Embryonic facial prominence (tissue), 1 donor: ENCODE data around the gene ESPN.
"Not testable (repeated sequence)": the region's sequence is repeated elsewhere in the genome, so short reads cannot be mapped to it uniquely, and the experiment has no call there.

Source experiments
- DNase-seq: peaks from one replicate; pipeline ENCODE4 v3.0.0-alpha.2; 2016; ENCODE audit errors: extremely low spot score

ESPN gene

DNA sequence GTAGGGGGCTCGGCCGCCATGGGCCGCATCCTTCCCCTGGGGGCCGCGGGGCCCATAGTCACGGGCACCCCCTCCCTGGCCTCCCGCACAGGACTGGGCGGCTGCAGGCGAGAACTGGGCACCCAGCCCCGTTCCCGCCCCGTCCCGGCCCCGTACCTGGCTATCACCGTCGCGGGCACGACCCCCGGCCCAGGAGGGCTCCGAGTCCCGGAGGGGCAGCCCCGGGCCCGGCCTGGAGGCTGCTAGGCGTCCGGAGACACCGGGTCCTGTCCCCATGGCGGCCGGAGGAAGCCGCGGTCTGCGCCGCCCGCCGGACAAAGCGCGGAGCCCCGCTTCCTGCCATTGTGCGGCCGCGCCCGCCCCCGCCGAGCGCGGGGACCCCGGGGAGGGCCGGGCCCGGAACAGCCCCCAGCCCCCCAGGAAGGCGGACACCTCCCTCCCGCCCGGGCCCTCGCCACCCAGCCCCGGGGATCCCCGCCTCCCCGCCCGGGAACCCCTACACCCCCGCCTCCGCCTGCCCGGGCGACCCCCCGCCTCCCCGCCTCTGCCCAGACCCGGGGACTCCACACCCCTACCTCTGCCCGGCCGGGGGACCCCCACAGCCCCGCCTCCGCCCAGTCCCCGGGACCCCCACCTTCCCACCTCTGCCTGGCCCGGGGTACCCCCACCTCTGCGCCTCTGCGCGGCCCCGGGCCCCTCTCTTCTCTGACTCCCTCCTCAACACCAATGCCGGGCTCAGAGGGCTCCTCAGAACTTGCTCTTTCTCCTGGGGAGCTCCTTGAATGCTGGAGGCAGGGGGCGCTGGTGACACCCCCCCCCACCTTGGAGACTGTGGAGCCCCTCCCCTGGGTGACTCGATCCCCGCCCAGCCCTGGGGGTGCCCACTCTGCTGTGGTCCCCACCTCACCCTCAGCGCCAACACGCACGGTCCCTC is 60.9 kb downstream of the ESPN start:
- DNase-seq, result no peak

DNA sequence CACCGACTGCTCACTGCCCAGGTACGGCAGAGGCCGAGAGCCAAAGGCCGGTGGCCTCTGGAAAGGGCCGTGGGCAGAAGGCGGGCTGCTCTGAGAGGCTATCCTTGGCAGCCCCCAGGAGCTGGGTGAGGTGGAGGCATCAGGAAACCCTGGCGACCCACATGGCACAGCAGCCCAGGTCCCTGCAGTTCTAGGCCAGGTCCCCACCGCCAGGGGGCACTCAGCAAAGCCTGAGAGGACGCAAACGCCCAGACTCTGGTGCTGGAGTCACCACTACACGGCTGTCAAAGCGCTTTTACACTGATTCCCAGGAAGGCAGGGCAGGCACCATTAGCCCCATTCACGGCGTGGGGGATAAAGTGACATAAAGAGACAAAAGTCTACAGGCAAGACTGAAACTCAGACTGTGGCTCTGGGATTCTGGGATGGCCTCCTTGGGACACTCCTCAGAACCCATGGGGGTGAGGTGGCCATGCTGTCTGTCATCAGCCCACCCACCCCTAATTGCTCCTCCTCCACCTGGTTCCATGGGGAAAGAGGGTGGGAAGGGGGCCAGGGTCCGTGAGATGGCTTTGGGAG is 61.9 kb downstream of the ESPN start:
- peak; percentile 67 for DNase-seq

DNA sequence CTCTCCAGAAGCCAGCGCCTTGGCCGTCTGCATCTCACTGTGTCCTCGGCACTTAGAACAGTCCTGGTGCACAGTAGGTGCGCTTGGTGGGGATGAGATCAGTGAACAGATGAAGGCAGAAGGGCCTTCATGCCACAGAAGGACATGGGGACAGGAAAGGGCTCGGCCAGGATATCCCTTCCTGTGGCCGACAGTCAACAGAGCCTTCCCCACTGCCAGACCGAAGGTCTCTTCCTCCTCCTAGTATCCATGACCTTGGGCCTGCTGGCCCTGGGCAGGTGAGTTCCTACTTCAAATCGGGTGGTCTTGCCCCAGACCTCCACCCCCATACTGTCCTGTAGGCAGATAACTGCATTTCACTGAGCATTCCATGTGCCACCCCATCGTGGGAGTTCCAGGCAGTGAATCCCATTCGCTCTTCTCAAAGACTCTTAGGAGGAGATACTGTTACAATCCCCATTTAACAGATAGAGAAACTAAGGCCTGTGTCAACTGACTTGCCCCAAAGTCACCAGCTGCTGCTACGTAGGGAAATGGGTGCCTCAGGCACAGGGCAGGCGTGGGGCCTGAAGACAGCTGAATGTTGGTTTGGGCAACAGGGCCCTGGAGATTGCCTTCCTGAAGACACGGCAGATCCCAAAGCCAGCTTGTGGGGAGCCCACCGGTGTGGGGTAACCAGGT is 63.4 kb downstream of the ESPN start:
- no peak for DNase-seq

DNA sequence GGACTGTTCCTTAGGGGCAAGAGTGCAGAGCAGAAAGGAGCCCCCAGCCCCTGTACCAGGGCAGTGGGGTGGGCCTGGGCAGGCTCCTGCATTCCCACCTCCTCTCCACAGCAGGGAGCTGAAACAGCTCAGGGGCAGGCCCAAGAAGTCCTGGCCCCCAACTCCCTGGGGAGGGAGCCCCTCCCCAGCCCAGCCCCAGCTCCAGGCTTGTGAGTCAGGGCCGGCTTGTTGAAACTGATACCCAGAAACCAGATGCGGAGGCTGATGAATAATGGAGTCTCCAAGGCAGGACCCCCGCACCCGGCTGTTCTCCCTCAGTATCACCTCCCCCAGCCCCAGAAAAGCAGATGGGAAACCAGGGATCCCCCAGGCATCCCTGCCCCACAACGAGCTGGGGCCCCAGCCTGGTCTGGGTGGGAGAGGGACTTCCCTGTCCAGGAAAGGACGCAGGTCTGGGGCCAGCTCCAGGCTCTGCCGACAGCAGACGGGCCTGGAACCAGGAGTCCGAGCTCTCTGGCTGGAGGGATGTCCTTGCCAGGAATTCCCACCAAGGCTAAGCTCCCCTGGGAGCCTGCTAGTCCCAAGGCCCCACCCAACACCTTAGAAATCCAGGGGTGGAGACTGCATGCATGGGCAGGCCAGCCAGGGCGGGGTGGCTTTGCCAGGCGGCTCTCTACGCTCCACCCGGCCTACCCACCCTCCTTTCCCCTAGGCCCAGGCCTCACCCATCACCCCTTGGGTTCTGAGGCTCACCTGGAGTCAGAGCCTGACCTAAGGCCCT is 64.2 kb downstream of the ESPN start:
- DNase-seq, result no peak

DNA sequence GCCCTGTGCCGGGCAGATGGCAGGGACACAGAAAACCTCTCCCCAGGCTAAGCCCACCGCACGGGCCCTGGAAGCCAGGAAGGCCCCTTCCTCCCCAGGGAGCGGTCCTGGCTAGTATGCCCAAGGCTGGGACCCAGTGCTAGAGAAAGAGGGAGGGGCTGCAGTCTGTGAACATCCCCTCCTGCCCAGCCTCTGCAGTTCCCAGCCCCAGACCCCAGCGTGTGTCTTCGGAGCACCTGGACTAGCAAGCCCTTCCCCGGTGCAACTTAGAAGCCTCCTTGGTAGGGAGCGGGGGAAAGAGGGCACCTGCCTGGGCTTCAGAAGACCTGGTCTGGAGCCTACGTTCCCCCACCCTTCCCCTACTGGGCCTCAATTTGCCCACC is 64.8 kb downstream of the ESPN start:
- no peak for DNase-seq

DNA sequence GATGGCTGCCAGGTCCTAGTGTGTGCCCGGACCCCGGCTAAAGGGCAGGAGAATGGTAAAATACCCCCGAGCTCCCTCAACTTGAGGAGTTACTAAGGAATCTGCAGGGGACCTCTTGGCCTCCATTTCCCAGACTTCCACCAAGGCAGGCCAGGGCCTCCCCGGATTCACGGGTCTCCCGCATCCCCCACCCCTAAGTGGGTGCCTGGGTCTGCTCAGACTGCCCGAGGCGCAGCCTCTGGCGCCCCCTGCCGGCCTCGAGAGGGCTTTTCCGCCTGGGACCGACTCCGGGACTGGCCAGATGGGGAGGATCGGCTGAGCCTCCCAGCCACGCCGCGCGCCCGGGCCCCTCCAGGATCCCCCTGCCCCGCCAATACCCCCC is 65.2 kb downstream of the ESPN start:
- DNase-seq, result peak; percentile 55

DNA sequence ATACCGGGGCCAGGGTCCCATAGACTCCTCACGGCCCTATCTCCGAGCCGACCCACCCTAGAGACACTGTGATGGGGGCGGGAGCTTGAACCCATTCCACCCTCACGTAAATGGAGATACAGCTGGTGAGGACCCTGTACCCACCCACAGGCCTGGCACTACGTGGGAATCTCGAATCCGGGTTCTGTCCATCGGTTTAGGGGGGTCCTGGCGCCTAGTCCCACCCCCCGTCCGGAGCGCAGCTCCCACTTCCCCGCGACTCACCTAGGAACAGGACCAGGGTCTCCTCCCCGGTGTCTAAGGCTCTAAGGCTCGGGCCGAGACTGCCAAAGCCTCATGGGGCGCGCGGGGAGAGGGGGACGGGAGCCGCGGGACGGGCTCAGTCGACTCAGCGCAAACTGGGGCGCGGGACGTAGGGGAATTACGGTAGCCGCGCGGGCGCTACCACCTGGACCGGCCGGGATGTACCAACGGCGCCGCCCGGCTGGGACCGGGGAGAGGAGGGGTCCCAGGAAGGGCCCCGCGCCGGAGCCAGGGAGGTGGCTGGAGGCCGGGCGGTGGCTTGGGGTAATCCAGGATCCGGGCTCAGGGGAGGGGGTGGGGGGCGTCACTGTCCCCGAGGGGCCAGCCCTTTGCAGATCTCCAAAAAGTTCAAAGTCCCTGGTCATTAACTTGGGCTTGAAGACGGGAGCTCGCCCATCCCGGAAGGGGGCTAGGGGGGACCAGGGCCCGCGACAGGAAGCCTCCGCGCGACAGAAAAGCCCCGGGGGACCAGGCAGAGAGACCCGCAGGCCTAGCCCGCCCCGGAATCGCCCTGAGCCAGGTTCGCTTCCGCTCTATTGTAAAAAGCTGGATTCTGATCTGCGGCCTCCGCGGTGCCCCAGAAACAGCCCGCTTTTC is 65.9 kb downstream of the ESPN start:
- no peak for DNase-seq

DNA sequence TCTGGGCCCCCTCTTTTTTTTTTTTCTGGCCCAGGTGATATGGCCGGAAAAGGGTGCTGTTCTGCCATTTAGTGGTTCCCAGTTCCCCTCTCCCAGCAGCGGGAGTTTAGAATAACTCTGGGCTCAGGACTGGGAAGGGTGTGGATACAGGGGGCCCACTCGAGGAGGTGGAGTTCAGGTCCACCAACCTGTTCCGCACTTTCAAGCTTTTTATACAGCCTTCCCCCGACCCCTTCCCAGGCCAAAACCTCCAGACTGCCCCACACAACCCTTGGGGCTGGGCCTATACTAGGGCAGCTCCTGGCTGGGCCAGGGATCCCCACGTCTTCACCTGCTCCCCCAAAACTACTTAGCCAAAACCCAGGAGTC is 66.5 kb downstream of the ESPN start:
- DNase-seq, result no peak

DNA sequence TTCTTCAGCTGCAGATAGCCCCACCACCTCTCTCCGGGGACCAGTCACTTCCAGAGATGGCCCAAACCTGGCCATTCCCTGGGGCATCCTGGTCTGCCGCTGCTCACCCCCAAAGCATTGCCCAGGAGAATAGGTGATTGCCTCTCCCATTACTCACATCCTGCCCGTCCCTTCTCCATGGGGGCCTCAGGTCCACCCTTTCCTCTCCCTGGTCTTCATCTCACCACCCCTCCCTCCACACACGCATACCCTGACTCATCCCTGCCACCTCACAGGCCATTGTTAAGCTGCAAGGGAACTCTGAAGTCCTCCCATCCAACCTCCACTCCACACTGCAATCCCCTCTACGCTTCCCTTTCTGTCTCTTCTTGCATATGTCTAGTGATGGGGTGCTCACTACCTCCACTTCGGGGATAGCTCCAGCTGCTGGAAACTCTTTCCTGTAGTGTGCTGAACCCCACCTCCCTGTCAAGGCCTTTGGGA is 66.9 kb downstream of the ESPN start, which contains the start of gene PLEKHG5:
Gene PLEKHG5, minus strand, starts transcription at position 188 of the 483 bp plus-strand sequence. CDS start 14,096 bp downstream, outside the sequence.
- DNase-seq, result no peak

DNA sequence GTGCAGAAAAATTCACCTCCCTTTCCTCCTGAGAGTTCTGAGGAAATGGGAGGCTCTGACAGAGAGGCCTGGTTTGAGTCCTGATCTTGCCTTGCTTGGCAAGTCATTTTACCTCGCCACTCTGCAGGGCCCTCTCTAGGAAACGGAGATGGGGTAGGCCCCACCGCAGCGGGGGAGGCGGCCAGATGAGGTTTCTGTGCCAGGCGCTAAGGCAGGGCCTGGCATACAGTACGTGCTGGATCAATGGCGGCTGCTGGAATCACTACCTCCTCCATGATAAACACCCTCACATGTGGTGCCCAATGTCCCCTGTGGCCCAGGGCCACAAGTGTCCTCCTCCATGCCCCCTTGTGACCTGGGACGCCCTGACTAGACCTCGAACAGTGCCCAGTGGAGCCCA is 67.4 kb downstream of the ESPN start:
- DNase-seq, result no peak

DNA sequence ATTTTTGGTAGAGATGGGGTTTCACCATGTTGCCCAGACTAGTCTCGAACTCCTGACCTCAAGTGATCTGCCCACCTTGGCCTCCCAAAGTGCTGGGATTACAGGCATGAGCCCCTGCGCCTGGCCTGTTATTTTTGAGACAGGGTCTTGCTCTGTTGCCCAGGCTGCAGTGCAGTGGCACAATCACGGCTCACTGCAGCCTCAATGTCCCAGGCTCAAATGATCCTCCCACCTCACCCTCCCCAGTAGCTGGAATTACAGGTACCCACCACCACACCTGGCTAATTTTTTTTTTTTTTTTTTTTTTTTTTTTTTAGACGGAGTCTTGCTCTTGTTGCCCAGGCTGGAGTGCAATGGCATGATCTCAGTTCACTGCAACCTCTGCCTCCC is 69.3 kb downstream of the ESPN start:
- not testable (repeated sequence) for DNase-seq

DNA sequence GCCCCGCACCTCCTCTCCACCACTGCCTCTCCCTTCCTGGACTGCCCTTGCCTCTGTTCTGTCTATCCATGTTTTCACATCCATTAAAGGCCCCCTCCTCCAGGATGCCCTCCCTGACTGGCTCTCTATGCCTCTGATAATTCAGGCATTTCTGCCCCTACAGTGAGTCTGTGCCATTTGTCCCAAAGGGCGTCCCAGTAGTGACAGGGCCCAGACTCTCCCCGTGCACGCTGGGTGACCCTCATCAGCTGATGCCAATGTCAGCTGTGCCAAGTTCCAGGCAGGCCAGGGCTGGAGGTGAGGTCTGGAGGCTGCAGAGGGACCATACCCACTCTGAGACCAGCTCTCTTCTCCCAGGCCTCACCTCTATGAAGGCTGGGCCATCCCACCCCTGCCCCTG is 70.1 kb downstream of the ESPN start:
- no peak for DNase-seq

DNA sequence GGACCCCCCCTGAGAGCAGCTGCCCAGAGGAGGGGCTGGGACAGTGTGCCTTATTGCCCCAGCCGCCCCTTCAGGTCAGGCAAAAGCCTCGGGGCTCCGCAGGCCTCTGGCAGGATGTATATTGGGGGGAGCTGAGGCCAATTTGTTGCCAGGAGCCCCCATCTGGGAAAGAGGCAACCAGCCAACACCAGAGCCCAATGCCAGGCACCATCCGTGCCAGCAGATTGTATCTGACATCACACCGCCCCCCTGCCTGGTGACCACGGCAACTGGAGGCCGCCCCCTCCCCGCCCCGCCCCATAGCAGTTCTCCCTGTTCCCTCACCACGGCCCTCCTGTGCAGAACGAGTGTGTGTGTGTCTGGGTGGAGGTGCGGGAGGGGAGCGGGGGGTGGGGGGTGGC is 70.5 kb downstream of the ESPN start:
- no peak for DNase-seq

DNA sequence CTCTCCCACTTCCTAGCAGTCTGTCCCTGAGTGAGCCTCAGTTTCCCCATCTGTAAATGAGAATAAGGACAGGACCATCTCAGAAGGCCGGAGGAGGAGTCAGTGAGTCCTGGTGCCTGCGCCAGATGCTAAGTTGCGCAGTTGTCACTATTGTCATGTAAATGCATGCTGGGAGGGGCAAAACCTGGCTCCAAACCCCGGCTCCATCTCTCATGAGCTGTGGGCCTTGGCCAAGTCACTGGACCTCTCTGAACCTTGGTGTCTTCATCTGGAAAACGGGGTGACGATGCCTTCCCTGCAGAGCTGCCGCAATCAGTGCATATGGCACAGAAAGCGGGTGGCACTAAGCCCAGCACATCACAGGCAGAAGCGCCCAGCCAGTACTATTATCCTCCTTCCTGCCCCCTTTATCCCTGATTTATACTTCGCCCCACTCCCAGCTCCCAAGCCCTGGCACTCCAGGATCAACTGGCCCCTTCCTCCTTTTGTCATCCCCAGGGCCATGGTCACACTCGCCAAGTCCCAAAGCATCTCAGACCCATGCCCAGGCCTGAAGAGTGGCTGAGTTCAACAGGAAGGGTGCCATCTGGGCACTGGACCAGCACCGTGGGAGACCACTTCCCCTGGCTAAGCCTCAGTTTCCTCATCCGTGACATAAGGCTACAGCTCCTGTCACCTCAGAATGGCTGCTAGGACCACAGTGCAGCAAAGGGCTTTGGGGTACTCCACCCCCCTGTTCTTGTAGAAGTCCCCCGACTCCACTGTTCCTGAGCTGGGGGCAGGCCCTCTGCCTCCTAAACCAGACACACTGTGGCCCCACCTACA is 71.2 kb downstream of the ESPN start:
- DNase-seq, result no peak

DNA sequence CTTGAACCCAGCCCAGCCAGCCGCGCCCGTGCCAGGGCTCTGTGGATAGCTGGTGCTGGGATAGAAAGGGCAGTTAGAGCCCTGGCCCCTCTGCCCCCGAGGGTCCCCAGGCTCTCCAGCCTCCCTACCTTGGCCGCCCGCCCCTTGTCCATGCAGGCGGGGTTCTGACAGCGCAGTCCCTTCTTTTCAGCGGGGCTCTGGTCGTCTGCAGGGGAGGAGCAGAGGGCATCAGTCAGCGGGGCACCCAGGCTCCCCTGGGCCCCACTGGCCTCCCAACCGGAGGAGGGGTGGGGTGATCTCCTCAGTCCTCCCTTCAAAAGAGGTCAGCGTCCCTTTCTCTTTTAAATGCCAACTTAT is 71.8 kb downstream of the ESPN start:
- DNase-seq, result no peak

DNA sequence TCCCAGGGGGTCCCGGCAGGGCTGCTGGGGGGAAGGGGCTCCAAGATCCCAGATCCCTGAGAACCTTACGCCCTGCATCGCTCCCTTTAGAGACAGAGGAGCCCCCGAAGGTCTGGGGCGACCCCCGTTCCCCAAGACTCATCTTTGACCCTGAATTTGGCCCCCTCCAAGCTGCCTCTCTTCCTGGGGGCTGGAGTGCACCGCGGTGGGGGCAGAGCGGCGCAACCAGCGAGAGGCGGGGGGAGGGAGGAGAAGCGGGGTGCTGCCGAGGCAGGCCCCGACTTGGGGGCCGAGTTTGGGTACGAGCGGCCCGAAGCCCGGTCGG is 72.3 kb downstream of the ESPN start:
- DNase-seq, result no peak

DNA sequence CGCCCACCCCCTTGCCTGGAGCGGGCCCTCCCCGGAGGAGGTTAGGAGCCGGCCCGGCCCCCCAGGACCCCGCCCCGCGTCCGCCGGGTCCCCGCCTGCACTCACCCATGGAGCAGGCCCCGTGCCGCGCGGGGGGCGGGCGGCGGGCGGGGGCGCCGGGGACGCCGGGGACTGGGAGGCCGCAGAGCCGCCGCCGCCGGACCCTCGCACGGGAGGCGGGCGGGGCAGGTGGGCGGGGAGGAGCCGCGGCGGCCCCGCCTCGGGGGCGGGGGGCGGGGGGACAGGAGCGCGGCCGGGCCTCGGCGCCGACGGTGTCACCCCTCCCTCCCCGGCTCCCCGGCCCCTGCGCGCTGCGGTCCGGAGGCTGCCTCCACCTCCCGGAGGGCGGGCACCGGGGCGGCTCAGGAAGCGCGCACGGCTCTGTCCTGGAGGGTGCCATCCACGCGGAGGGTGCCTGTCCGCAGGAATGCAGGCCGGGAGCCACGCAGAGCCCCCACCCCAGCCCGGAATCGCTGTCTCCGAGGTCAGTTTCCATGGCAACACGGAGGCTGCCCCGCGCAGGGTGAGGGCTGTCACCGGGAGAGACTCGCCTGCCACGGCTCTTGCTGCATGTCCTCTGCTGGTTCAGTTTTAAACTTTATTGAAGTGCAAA is 72.8 kb downstream of the ESPN start:
- DNase-seq, result no peak

DNA sequence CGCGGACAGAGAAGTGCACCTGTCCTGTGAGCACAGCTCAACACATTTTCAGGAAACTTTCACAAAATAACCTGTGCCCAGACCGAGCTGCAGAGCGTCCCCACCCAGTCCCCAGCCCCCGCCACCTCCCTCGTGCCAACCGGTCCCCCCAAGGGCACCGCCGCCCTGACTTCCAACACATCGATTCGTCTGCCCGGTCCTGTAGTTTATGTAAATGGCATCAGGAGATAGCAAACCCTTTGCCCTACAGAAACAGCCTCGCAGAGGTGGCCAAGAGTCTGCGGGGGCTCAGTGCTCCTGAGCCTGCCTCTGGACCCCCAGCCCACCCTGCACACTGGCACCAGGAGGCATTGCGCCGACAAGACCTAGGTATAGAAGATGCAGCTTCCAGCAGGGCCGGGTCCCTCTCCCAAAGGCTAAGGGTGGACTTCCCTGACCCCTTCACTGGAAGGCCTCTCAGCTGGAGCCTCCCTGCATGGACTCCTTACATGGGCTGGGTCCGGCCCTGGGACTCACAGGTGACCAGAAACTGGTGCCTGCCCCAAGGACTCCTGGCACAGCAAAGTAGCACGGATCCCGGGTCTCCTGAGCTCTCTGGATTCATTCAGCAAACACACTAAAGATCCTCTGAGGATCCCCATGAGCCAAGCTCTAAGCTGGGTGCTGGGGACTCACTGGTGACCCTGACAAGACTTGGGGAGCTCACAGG is 73.4 kb downstream of the ESPN start:
- no peak for DNase-seq

DNA sequence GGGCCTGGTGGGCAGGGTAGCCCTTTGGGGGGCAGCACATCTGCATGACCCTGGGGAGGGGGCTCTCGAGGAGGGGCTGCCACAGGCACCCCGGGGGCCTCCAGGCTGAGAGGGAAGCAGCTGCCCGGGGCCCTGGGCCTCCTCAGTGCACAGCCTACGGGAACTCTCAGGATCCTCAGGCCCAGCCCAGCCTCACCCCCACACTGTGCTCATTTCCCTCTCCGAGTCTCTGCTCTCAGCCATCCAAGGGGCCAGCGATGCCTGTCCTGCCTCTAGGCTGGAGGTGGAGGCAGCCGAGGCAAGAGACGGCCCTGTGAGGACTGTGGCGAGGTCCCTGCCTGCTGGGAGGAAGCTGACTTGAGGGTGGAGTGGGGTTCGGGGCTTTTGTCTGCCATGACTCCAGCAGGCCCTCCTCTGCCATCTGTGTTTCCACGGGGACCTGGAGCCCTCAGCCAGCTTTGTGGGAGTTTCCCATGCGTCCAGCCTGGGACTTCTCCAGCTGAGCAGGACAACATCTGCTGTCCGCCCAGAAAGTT is 74.1 kb downstream of the ESPN start:
- DNase-seq, result no peak
